OCI-LY7 (cell line): ENCODE data around the gene DDB1. TPM values are rescaled to one million over a fixed set of nuclear protein-coding genes. Genes with fewer than 3 reads are reported as not detected.

Experiments used
- BruUV-seq: library from RNA; stranded (reverse); fragments of 400-500 nt; replicated peaks from 2 replicates; lab custom pipeline; 2021; lab: Mats Ljungman, UMichigan
- CTCF ChIA-PET: fragments of 300-600 bp; sonication (Branson Sonifier 250); formaldehyde crosslinking; loops from one replicate; lab custom pipeline; 2022; ENCODE audit warnings: antibody characterized with exemption; ENCODE audit not compliant: unreplicated experiment; lab: Charles Lee
- POLR2A ChIA-PET: fragments of 300-600 bp; sonication (Branson Sonifier 250); formaldehyde crosslinking; loops from one replicate; lab custom pipeline; 2022; ENCODE audit warnings: antibody characterized with exemption; lab: Charles Lee
- DNase-seq: peaks from one replicate; pipeline ENCODE4 v3.0.0-alpha.2; 2015; ENCODE audit warnings: low spot score
- H2AFZ ChIP-seq: fragments of 200-600 bp; sonication (generic), shearing (Covaris generic); 2 replicates; pipeline ENCODE4 v1.6.1; 2014; ENCODE audit warnings: mild to moderate bottlenecking, antibody characterized with exemption, low read length, moderate library complexity
- H3K27ac ChIP-seq: fragments of 200-600 bp; sonication (generic); 2 replicates; pipeline ENCODE4 v1.5.1; 2014; ENCODE audit warnings: mixed run types, low read depth, mild to moderate bottlenecking, moderate library complexity, low read length, inconsistent platforms; ENCODE audit not compliant: poor library complexity, severe bottlenecking
- H3K36me3 ChIP-seq: fragments of 200-600 bp; sonication (generic); 2 replicates; pipeline ENCODE4 v1.6.1; 2014; ENCODE audit warnings: mild to moderate bottlenecking, antibody characterized with exemption, low read length, moderate library complexity, mixed read lengths; ENCODE audit not compliant: insufficient read depth
- H3K4me1 ChIP-seq: fragments of 200-600 bp; sonication (generic); 2 replicates; pipeline ENCODE4 v1.5.1; 2014; ENCODE audit warnings: mild to moderate bottlenecking, low read length; ENCODE audit not compliant: insufficient read depth, poor library complexity, severe bottlenecking
- H3K4me2 ChIP-seq: fragments of 200-600 bp; sonication (generic); 2 replicates; pipeline ENCODE4 v1.6.1; 2014; ENCODE audit warnings: mild to moderate bottlenecking, low read length
- H3K4me3 ChIP-seq: fragments of 200-600 bp; sonication (generic); 2 replicates; pipeline ENCODE4 v1.5.1; 2014; ENCODE audit warnings: mild to moderate bottlenecking, low read depth, low read length; ENCODE audit not compliant: poor library complexity, severe bottlenecking
- H3K79me2 ChIP-seq: fragments of 200-600 bp; sonication (generic); 2 replicates; pipeline ENCODE4 v1.6.1; 2016; ENCODE audit warnings: low read depth, mild to moderate bottlenecking, low read length, moderate library complexity, mixed read lengths; ENCODE audit not compliant: insufficient read depth
- H3K9me2 ChIP-seq: fragments of 200-600 bp; sonication (generic); 2 replicates; pipeline ENCODE4 v1.6.1; 2016; ENCODE audit warnings: mild to moderate bottlenecking, low read length, mixed read lengths; ENCODE audit not compliant: insufficient read depth
- H3K9me3 ChIP-seq: fragments of 200-600 bp; sonication (generic); 2 replicates; pipeline ENCODE4 v1.6.1; 2014; ENCODE audit warnings: mild to moderate bottlenecking, mixed run types, low read length, mixed read lengths
- H4K20me1 ChIP-seq: fragments of 200-600 bp; sonication (generic); 2 replicates; pipeline ENCODE4 v1.6.1; 2014; ENCODE audit warnings: mild to moderate bottlenecking, antibody characterized with exemption, low read length, moderate library complexity, mixed read lengths; ENCODE audit not compliant: insufficient read depth
- EZH2phosphoT487 ChIP-seq: fragments of 200-600 bp; sonication (generic); IDR thresholded peaks from 2 replicates; pipeline ENCODE4 v1.6.1; 2018; ENCODE audit warnings: low read depth, borderline replicate concordance, mild to moderate bottlenecking, mixed run types, antibody characterized with exemption, low read length, moderate library complexity, mixed read lengths
- intact Hi-C: fragments of 100-400 bp; cut with micrococcal nuclease; formaldehyde crosslinking; loops from one replicate; pipeline ENCODE4 v1.10.0; 2022; ENCODE audit not compliant: unreplicated experiment
- total RNA-seq, 2 experiments: library from RNA; depleted of rRNA in 1 of 2; stranded (reverse); fragments of >200 nt in 1 of 2; shearing (Covaris generic) in 1 of 2; gene quantifications; 2 replicates each; pipeline ENCODE4 v1.2.3, GENCODE V29; 2014 to 2022
- TF ChIP-seq, protein P1 (sequence below): fragments of 200-600 bp; sonication (generic); conservative IDR thresholded peaks from 2 replicates; pipeline ENCODE4 v1.5.1; 2014; ENCODE audit warnings: mild to moderate bottlenecking, antibody characterized with exemption, low read length, moderate library complexity, mixed read lengths

DDB1 gene
- total RNA-seq, 2 experiments from 2014 or later: 194 to 225 TPM

DNA sequence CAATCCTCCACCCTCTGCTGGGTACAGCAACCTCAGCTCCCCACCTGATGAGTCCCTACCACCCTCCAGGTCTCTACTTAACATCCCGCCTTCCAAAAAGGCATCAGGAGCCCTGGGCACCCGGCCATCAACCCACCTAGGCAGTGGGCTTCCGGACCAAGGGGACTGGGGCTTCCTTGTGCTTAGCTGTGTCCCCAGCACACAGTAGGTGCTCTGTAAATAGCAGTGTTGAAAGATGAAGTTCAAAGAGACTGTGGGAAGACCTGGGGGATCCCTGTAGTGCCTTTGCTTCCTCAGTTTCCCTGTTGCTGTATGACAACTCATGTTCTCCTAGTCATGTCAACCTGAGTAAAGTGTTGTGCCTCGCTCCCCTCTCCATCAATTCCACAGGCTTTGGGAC is 58.8 kb downstream of the DDB1 start:
- intact Hi-C loops: no loop called here
- Histone ChIP-seq H4K20me1 (no peaks in the 10 kb centered on the region), H3K4me2 (no peak overlapping the region), H3K4me1 (no peaks in the 10 kb centered on the region), H3K9me3 (no peaks in the 10 kb centered on the region), H3K4me3 (no peak overlapping the region), H2AFZ (no peak overlapping the region), H3K79me2 (no peaks in the 10 kb centered on the region), H3K9me2 (no peaks in the 10 kb centered on the region), H3K36me3 (no peaks in the 10 kb centered on the region), H3K27ac (no peak overlapping the region)
- no peak for DNase-seq
- TF ChIP-seq EZH2phosphoT487: no peak
- TF ChIP-seq, protein P1, sequence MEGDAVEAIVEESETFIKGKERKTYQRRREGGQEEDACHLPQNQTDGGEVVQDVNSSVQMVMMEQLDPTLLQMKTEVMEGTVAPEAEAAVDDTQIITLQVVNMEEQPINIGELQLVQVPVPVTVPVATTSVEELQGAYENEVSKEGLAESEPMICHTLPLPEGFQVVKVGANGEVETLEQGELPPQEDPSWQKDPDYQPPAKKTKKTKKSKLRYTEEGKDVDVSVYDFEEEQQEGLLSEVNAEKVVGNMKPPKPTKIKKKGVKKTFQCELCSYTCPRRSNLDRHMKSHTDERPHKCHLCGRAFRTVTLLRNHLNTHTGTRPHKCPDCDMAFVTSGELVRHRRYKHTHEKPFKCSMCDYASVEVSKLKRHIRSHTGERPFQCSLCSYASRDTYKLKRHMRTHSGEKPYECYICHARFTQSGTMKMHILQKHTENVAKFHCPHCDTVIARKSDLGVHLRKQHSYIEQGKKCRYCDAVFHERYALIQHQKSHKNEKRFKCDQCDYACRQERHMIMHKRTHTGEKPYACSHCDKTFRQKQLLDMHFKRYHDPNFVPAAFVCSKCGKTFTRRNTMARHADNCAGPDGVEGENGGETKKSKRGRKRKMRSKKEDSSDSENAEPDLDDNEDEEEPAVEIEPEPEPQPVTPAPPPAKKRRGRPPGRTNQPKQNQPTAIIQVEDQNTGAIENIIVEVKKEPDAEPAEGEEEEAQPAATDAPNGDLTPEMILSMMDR: no peak
- ChIA-PET POLR2A (no interaction called here), CTCF (no interaction called here)
- BruUV-seq: no TSS peak

DNA sequence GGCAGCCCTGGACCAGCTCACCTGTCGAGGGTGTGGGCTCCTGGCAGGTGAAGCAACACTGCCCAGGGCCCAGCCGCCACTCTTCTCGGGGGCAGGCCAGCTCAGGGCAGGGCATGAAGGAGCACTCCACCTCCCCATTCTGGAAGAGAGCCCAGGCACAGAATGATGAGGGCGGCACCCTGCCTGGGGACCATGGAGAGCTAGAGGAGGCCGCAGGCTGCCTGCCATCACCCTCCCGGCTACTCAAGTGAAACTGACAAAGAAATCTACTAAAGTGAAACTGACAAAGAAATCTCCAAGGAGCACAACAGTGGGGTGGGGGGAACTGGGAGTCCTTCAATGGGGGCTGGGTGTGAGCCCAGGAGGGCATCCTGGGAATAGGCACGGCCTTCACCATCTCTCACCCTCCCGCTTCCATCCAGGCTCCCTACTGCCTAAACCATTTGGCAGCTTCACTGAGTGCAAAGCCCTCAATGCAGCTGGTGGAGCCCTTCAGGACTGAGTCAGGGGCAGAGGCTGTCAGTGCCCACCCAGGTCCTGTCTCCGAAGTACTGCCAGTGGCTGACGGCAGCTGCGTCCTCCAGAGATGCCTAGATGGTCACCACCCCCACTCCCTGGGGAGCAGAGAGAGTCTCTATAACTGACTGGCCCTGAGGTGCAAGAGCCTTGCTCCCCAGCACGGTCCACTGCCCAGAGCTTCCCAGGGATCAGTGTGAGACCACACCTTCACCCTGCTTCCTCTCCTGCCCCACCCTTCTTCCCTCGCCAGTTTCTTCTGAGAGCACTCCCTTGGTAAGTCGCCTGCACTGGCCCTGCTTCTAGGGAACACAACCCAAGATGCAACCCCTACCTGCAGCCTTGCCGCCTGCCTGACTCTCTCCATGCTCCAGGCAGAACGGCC is 59.5 kb downstream of the DDB1 start:
- ChIA-PET POLR2A (interaction anchor here (0.7 kb wide), 1 partner anchor 17 kb away, joined by 3 read pairs; no protein-coding TSS in a partner anchor), CTCF (no interaction called here)
- no peaks in the 10 kb centered on the region for H3K9me2 ChIP-seq
- H4K20me1 ChIP-seq: no peaks in the 10 kb centered on the region
- no peaks in the 10 kb centered on the region for H3K4me1 ChIP-seq
- H3K4me2 ChIP-seq: no peak overlapping the region
- no peak overlapping the region for H2AFZ ChIP-seq
- intact Hi-C loops: no loop called here
- no TSS peak for BruUV-seq
- H3K9me3 ChIP-seq: no peaks in the 10 kb centered on the region
- no peak overlapping the region for H3K4me3 ChIP-seq
- DNase-seq: no peak
- no peak for TF ChIP-seq EZH2phosphoT487
- TF ChIP-seq, protein P1: no peak
- H3K79me2 ChIP-seq: no peaks in the 10 kb centered on the region
- H3K36me3 ChIP-seq: no peaks in the 10 kb centered on the region
- no peak overlapping the region for H3K27ac ChIP-seq

DNA sequence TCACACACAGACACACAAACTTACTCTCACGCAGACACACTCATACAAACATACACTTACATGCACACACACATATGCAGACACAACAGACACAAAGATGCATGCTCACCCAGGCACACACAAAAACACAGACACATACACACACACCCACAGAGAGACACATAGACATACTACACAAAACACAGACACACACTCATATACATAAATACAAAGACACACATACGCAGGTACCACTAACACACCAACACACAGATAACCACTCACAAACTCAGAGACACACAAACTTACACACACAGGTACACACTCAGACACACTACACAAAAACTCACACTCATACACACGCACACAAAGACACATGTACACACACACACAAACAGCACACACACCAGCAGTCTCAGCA is 60.2 kb downstream of the DDB1 start:
- no peak for DNase-seq
- Histone ChIP-seq H3K4me1 (no peaks in the 10 kb centered on the region), H3K79me2 (no peaks in the 10 kb centered on the region), H3K36me3 (no peaks in the 10 kb centered on the region), H3K27ac (no peak overlapping the region), H4K20me1 (no peaks in the 10 kb centered on the region), H3K9me3 (no peaks in the 10 kb centered on the region), H3K4me2 (no peak overlapping the region), H3K9me2 (no peaks in the 10 kb centered on the region), H2AFZ (no peak overlapping the region), H3K4me3 (no peak overlapping the region)
- intact Hi-C loops: no loop called here
- no peak for TF ChIP-seq EZH2phosphoT487
- TF ChIP-seq, protein P1: no peak
- ChIA-PET POLR2A (interaction anchor here (0.7 kb wide), 1 partner anchor 16 kb away, joined by 3 read pairs; no protein-coding TSS in a partner anchor), CTCF (no interaction called here)
- BruUV-seq: no TSS peak
